IMR-90 (cell line): Measurements from ENCODE around the gene HYCC1. TPM values are rescaled to one million over a fixed set of nuclear protein-coding genes. Genes with fewer than 3 reads are reported as not detected.
A peak's percentile ranks its signal among the peaks of the same experiment; 100 is the strongest.

Source experiments
- ATAC-seq: fragments of 200-7000 bp; cut with Tn5 transposase; 2 replicates; pipeline ENCODE4 v1.9.1; 2020; ENCODE audit warnings: low read depth, mild to moderate bottlenecking, moderate library complexity
- BruUV-seq: library from RNA; stranded (reverse); fragments of 400-500 nt; replicated peaks from 2 replicates; lab custom pipeline; 2021; lab: Mats Ljungman, UMichigan
- CTCF ChIA-PET: fragments of 300-600 bp; formaldehyde crosslinking; extraction: SDS; loops from one replicate; lab custom pipeline; 2021; ENCODE audit warnings: antibody characterized with exemption; lab: Yijun Ruan, JAX
- POLR2A ChIA-PET: fragments of 300-600 bp; sonication (Branson Sonifier 250); formaldehyde crosslinking; loops from one replicate; lab custom pipeline; 2022; ENCODE audit warnings: antibody characterized with exemption; ENCODE audit not compliant: unreplicated experiment; lab: Charles Lee
- DNase-seq: peaks from one replicate; pipeline ENCODE4 v3.0.0; 2013
- H2AFZ ChIP-seq: replicated peaks from 2 replicates; pipeline ENCODE3; 2013; ENCODE audit warnings: low read length, mild to moderate bottlenecking; ENCODE audit not compliant: poor library complexity
- H2AK5ac ChIP-seq: 2 replicates; pipeline ENCODE4 v1.6.1; 2013; ENCODE audit warnings: low read depth, low read length, inconsistent platforms
- H2AK9ac ChIP-seq: replicated peaks from 2 replicates; pipeline ENCODE3; 2013; ENCODE audit warnings: mild to moderate bottlenecking, low read depth, low read length, moderate library complexity; ENCODE audit not compliant: poor library complexity
- H2BK120ac ChIP-seq: 2 replicates; pipeline ENCODE4 v1.6.1; 2013; ENCODE audit warnings: low read depth, low read length, inconsistent platforms
- H2BK15ac ChIP-seq: 3 replicates; pipeline ENCODE4 v1.6.1; 2013; ENCODE audit warnings: low read depth, low read length, inconsistent platforms
- H2BK20ac ChIP-seq: 2 replicates; pipeline ENCODE4 v1.6.1; 2013; ENCODE audit warnings: low read depth, mild to moderate bottlenecking, inconsistent platforms, low read length, moderate library complexity
- H2BK5ac ChIP-seq: 2 replicates; pipeline ENCODE4 v1.6.1; 2013; ENCODE audit warnings: mild to moderate bottlenecking, low read depth, low read length, inconsistent platforms; ENCODE audit not compliant: poor library complexity, severe bottlenecking
- H3K14ac ChIP-seq: replicated peaks from 2 replicates; pipeline ENCODE4 v1.6.1; 2013; ENCODE audit warnings: low read depth, low read length, inconsistent platforms
- H3K18ac ChIP-seq: 2 replicates; pipeline ENCODE4 v1.6.1; 2013; ENCODE audit warnings: low read depth, low read length, control low read depth
- H3K23ac ChIP-seq: 2 replicates; pipeline ENCODE4 v1.6.1; 2013; ENCODE audit warnings: low read depth, low read length, inconsistent platforms
- H3K27ac ChIP-seq: 2 replicates; pipeline ENCODE4 v1.5.1; 2013; ENCODE audit warnings: mild to moderate bottlenecking, control low read depth, low read length; ENCODE audit not compliant: insufficient read depth
- H3K27me3 ChIP-seq: 2 replicates; pipeline ENCODE4 v1.6.1; 2013; ENCODE audit warnings: low read length; ENCODE audit not compliant: control insufficient read depth, insufficient read depth
- H3K36me3 ChIP-seq: 2 replicates; pipeline ENCODE4 v1.6.1; 2013; ENCODE audit warnings: low read length, mixed read lengths; ENCODE audit not compliant: control insufficient read depth, insufficient read depth
- H3K4ac ChIP-seq: 2 replicates; pipeline ENCODE4 v1.6.1; 2013; ENCODE audit warnings: low read depth, low read length, inconsistent platforms
- H3K4me1 ChIP-seq: 2 replicates; pipeline ENCODE4 v1.6.1; 2013; ENCODE audit warnings: low read length, mixed read lengths; ENCODE audit not compliant: control insufficient read depth, insufficient read depth
- H3K4me2 ChIP-seq: 2 replicates; pipeline ENCODE4 v1.6.1; 2013; ENCODE audit warnings: low read depth, mild to moderate bottlenecking, control low read depth, low read length, moderate library complexity
- H3K4me3 ChIP-seq: 2 replicates; pipeline ENCODE4 v1.5.1; 2013; ENCODE audit warnings: low read depth, mild to moderate bottlenecking, control low read depth, low read length, moderate library complexity; ENCODE audit not compliant: insufficient read depth
- H3K56ac ChIP-seq: 2 replicates; pipeline ENCODE4 v1.6.1; 2013; ENCODE audit warnings: low read length, inconsistent platforms; ENCODE audit not compliant: insufficient read depth; ENCODE audit errors: extremely low read depth
- H3K79me1 ChIP-seq, 2 experiments: 2 replicates each; pipeline ENCODE4 v1.6.1; 2013; ENCODE audit warnings: low read length in 2 of 2, inconsistent platforms in 1 of 2, low read depth in 1 of 2
- H3K9ac ChIP-seq: 2 replicates; pipeline ENCODE4 v1.6.1; 2013; ENCODE audit warnings: low read depth, low read length, control low read depth
- H3K9me1 ChIP-seq: 2 replicates; pipeline ENCODE4 v1.6.1; 2013; ENCODE audit warnings: low read length, inconsistent platforms; ENCODE audit not compliant: insufficient read depth
- H3K9me3 ChIP-seq: 2 replicates; pipeline ENCODE4 v1.6.1; 2013; ENCODE audit warnings: low read length; ENCODE audit not compliant: control insufficient read depth, insufficient read depth
- H4K20me1 ChIP-seq: 2 replicates; pipeline ENCODE4 v1.6.1; 2013; ENCODE audit warnings: low read length, inconsistent platforms; ENCODE audit not compliant: insufficient read depth
- H4K5ac ChIP-seq: 2 replicates; pipeline ENCODE4 v1.6.1; 2013; ENCODE audit warnings: mild to moderate bottlenecking, low read depth, low read length, control low read depth
- H4K8ac ChIP-seq, 2 experiments: 2 replicates each; pipeline ENCODE4 v1.6.1; 2013; ENCODE audit warnings: low read depth in 2 of 2, low read length in 2 of 2, control low read depth in 1 of 2, inconsistent platforms in 1 of 2
- H4K91ac ChIP-seq: 2 replicates; pipeline ENCODE4 v1.6.1; 2013; ENCODE audit warnings: low read depth, low read length, inconsistent platforms; ENCODE audit not compliant: insufficient read depth
- BHLHE40 ChIP-seq: fragments of 150-350 bp; IDR thresholded peaks from 2 replicates; pipeline ENCODE4 v1.6.1; 2016; ENCODE audit warnings: mild to moderate bottlenecking, low read depth, low read length
- CHD1 ChIP-seq: IDR thresholded peaks from 2 replicates; pipeline ENCODE4 v1.6.1; 2012; ENCODE audit warnings: low read depth, low read length, improper control_type of control experiment
- ELK1 ChIP-seq: fragments of 150-350 bp; IDR thresholded peaks from 2 replicates; pipeline ENCODE4 v1.6.1; 2016; ENCODE audit warnings: low read depth, mild to moderate bottlenecking, low read length, moderate library complexity, borderline replicate concordance
- FOS ChIP-seq: fragments of 150-350 bp; IDR thresholded peaks from 2 replicates; pipeline ENCODE4 v1.6.1; 2016; ENCODE audit warnings: low read depth, low read length
- MAZ ChIP-seq: IDR thresholded peaks from 2 replicates; pipeline ENCODE4 v1.6.1; 2012; ENCODE audit warnings: low read depth, mild to moderate bottlenecking, low read length, improper control_type of control experiment, moderate library complexity, borderline replicate concordance
- MXI1 ChIP-seq: IDR thresholded peaks from 2 replicates; pipeline ENCODE4 v1.6.1; 2012; ENCODE audit warnings: low read depth, mild to moderate bottlenecking, low read length, moderate library complexity, borderline replicate concordance
- NFE2L2 ChIP-seq: fragments of 150-350 bp; IDR thresholded peaks from 2 replicates; pipeline ENCODE4 v1.6.1; 2016; ENCODE audit warnings: low read depth, mild to moderate bottlenecking, low read length
- POLR2A ChIP-seq: IDR thresholded peaks from 2 replicates; pipeline ENCODE4 v1.6.1; 2012; ENCODE audit warnings: mild to moderate bottlenecking, low read depth, low read length
- SMC3 ChIP-seq: fragments of 150-350 bp; IDR thresholded peaks from 2 replicates; pipeline ENCODE4 v1.6.1; 2016; ENCODE audit warnings: low read depth, mild to moderate bottlenecking, antibody characterized with exemption, low read length, moderate library complexity
- WGBS, 2 experiments: methylation state at CpG; one replicate each; pipeline versions ENCODE4 v1.1.5 to v1.1.7; 2013; ENCODE audit warnings: missing lambda C conversion rate in 2 of 2; ENCODE audit not compliant: insufficient read length in 1 of 2; ENCODE audit errors: extremely low coverage in 2 of 2; 5-methylcytosine and 5-hydroxymethylcytosine counted together
- dilution Hi-C: fragments of 300-500 bp; cut with HindIII; formaldehyde crosslinking; loops from one replicate; pipeline ENCODE4 v1.14.3; 2018; ENCODE audit warnings: low sequenced_read_pairs; ENCODE audit not compliant: unreplicated experiment
- in situ Hi-C: fragments of 300-500 bp; cut with MboI; formaldehyde crosslinking; loops from 3 replicates; pipeline ENCODE4 v1.14.3; 2019; ENCODE audit warnings: low sequenced_read_pairs, inconsistent platforms, mixed read lengths
- intact Hi-C: fragments of 100-400 bp; cut with micrococcal nuclease; formaldehyde crosslinking; loops from 2 replicates; pipeline ENCODE4 v1.10.0; 2022
- polyA plus RNA-seq, 3 experiments: library from polyadenylated mRNA; depleted of rRNA; stranded (reverse); fragments of >200 nt; gene quantifications; 2 replicates each; pipeline ENCODE4 v1.2.3, GENCODE V29; 2012; ENCODE audit warnings: low replicate concordance in 1 of 3
- total RNA-seq: library from RNA; depleted of rRNA; stranded (reverse); fragments of >200 nt; gene quantifications from 2 replicates; pipeline ENCODE4 v1.2.3, GENCODE V29; 2012
- TF ChIP-seq, protein P1 (sequence below): fragments of 150-350 bp; IDR thresholded peaks from 2 replicates; pipeline ENCODE4 v1.6.1; 2017; ENCODE audit warnings: mild to moderate bottlenecking, antibody characterized with exemption, low read length, low read depth

Gene HYCC1
- total and polyA plus RNA-seq, 2 of the 4 experiments (the other 2 are of a cell fraction), result 44.1 to 78.3 TPM

DNA sequence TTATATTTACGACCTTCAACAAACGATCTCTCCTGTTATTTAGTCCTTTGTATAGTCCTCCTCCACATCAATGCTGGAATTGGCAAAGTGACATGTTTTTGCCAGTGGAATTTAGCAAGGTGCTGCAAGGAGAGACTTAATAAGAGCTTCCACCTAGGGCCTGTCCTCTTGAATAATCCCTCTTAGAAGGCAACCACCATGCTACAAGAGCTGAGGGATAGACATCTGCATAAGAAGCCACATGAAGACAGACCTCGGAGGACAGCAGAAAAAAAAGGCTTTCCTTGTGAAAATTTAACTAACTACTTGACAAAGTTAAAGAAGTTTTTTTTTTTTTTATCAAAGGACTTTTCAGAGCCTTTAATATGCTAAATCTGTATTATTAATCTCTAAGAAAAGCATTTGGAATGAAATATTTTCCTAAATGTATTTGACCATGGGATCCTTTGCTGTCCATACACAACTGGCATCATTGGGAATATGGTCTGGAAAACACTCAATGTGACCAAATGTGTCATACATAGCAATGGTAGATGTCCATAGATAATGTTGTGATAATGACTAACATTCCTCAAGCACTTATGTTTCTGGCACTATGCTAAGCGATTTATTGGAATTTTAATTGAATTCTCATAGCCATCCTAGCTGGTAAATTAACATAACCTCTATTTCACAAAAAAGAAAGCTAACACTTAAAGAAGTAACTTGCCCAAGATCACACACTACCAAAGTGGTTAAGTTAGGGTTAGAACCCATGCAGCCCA is 13.2 kb downstream of the HYCC1 start:
- no peaks in the 10 kb centered on the region for H3K9me3 ChIP-seq
- no peak overlapping the region for H3K18ac ChIP-seq
- H4K91ac ChIP-seq, result no peak overlapping the region
- H2BK120ac ChIP-seq, result no peak overlapping the region
- peaks cover 17 to 63% of the 10 kb centered on the region in 2 experiments; a peak in 2 of 4 replicates for H3K79me1 ChIP-seq
- no peak overlapping the region for H2AFZ ChIP-seq
- H3K23ac ChIP-seq, result no peak overlapping the region
- POLR2A ChIA-PET, result no interaction called here
- H3K14ac ChIP-seq, result peak overlapping the region; percentile 29; the same call in 1 of the 2 replicates
- H3K27me3 ChIP-seq, result no peaks in the 10 kb centered on the region
- H3K9me1 ChIP-seq, result peaks cover 8% of the 10 kb centered on the region
- H2BK20ac ChIP-seq, result no peak overlapping the region
- H4K8ac ChIP-seq, result no peak overlapping the region
- no TSS peak for BruUV-seq
- WGBS, 2 experiments, result no CpG with 5 or more reads among the region's 4 CpGs
- no peak overlapping the region for H4K5ac ChIP-seq
- ATAC-seq, result no peak
- in situ Hi-C loops (no loop called here), intact Hi-C loops (no loop called here), dilution Hi-C loops (no loop called here)
- no peak overlapping the region for H3K4me3 ChIP-seq
- H3K4me2 ChIP-seq, result no peak overlapping the region
- no peak overlapping the region for H2BK5ac ChIP-seq
- H3K9ac ChIP-seq, result no peak overlapping the region
- no peak overlapping the region for H3K56ac ChIP-seq
- H4K20me1 ChIP-seq, result peaks cover 29% of the 10 kb centered on the region
- no peak overlapping the region for H2AK9ac ChIP-seq
- CTCF ChIA-PET, result no interaction called here
- no peaks in the 10 kb centered on the region for H3K36me3 ChIP-seq
- H2BK15ac ChIP-seq, result no peak overlapping the region
- no peak overlapping the region for H3K27ac ChIP-seq
- DNase-seq, result no peak
- H3K4me1 ChIP-seq, result peaks cover 15% of the 10 kb centered on the region
- no peak overlapping the region for H2AK5ac ChIP-seq
- TF ChIP-seq NFE2L2 (no peak), SMC3 (no peak), BHLHE40 (no peak), CHD1 (no peak), MXI1 (no peak), POLR2A (no peak), FOS (no peak), MAZ (no peak), ELK1 (no peak)
- TF ChIP-seq, protein P1, sequence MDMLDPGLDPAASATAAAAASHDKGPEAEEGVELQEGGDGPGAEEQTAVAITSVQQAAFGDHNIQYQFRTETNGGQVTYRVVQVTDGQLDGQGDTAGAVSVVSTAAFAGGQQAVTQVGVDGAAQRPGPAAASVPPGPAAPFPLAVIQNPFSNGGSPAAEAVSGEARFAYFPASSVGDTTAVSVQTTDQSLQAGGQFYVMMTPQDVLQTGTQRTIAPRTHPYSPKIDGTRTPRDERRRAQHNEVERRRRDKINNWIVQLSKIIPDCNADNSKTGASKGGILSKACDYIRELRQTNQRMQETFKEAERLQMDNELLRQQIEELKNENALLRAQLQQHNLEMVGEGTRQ, result no peak
- no peak overlapping the region for H3K4ac ChIP-seq
